Spleen (tissue), 11 donors: Measurements from ENCODE around the gene CD4. TPM values are rescaled to one million over a fixed set of nuclear protein-coding genes. Genes with fewer than 3 reads are reported as not detected.

Experiments
- DNase-seq: peaks from one replicate; pipeline ENCODE4 v3.0.0-alpha.2; 2020
- H3K27ac ChIP-seq, 8 donors: fragments of 200-600 bp; sonication (generic) in 7 of 8; 1 replicate in 4 of 8; 2 replicates in 4 of 8; pipeline versions ENCODE4 v1.5.0 to v1.8.0; 2016 to 2021; ENCODE audit warnings: inconsistent platforms in 4 of 8, mild to moderate bottlenecking in 4 of 8, moderate library complexity in 1 of 8
- H3K27me3 ChIP-seq, 7 donors: fragments of 200-600 bp; sonication (generic) in 6 of 7; replicated peaks in 1 of 7; 1 replicate in 4 of 7; 2 replicates in 3 of 7; pipeline versions ENCODE4 v1.5.0 to v1.8.0; 2016 to 2021; ENCODE audit warnings: inconsistent platforms in 3 of 7, mild to moderate bottlenecking in 1 of 7
- H3K36me3 ChIP-seq, 6 donors: fragments of 200-600 bp; sonication (generic) in 5 of 6; 1 replicate in 4 of 6; 2 replicates in 2 of 6; pipeline versions ENCODE4 v1.5.0 to v1.8.0; 2016 to 2021; ENCODE audit warnings: inconsistent platforms in 2 of 6
- H3K4me1 ChIP-seq, 6 donors: fragments of 200-600 bp; sonication (generic) in 5 of 6; 1 replicate in 3 of 6; 2 replicates in 3 of 6; pipeline versions ENCODE4 v1.5.0 to v1.8.0; 2016 to 2021; ENCODE audit warnings: inconsistent platforms in 3 of 6
- H3K4me3 ChIP-seq, 8 donors: fragments of 200-600 bp; sonication (generic) in 7 of 8; 1 replicate in 4 of 8; 2 replicates in 4 of 8; pipeline versions ENCODE4 v1.5.0 to v1.8.0; 2016 to 2021; ENCODE audit warnings: inconsistent platforms in 4 of 8, mild to moderate bottlenecking in 4 of 8, moderate library complexity in 2 of 8
- H3K9me3 ChIP-seq, 8 donors: fragments of 200-600 bp; sonication (generic) in 7 of 8; 1 replicate in 4 of 8; 2 replicates in 4 of 8; pipeline versions ENCODE4 v1.5.0 to v1.8.0; 2016 to 2021; ENCODE audit warnings: inconsistent platforms in 4 of 8
- CTCF ChIP-seq, 11 experiments: fragments of 200-600 bp in 7 of 11; fragments of 450-650 bp in 4 of 11; sonication (generic) in 4 of 11; IDR thresholded peaks in 8 of 11; conservative IDR thresholded peaks in 3 of 11; 1 replicate in 7 of 11; 2 replicates in 4 of 11; pipeline versions ENCODE4 v1.4.0 to v1.8.0; 2016 to 2021; ENCODE audit warnings: antibody characterized with exemption in 11 of 11, inconsistent platforms in 4 of 11, mild to moderate bottlenecking in 1 of 11
- POLR2A ChIP-seq, 3 donors: fragments of 450-650 bp; IDR thresholded peaks; one replicate each; pipeline ENCODE4 v1.5.1; 2017; ENCODE audit warnings: antibody characterized with exemption in 3 of 3, mild to moderate bottlenecking in 1 of 3
- POLR2AphosphoS5 ChIP-seq, 3 donors: sonication (generic); formaldehyde crosslinking; IDR thresholded peaks; one replicate each; pipeline ENCODE4 v1.5.1; 2017; ENCODE audit warnings: antibody characterized with exemption in 3 of 3
- WGBS, 5 donors: extraction: QIAGEN DNeasy Blood & Tissue Kit in 3 of 5; methylation state at CpG; one replicate each; pipeline versions ENCODE4 v1.1.5 to v1.1.7; 2013 to 2018; 5-methylcytosine and 5-hydroxymethylcytosine counted together
- intact Hi-C: fragments of 100-400 bp; cut with DNase I; formaldehyde crosslinking; loops from one replicate; pipeline ENCODE4 v1.15.0; 2023; ENCODE audit warnings: low total_unique reads
- polyA plus RNA-seq, 3 donors: library from polyadenylated mRNA; stranded (reverse); fragments of 200-250 nt; gene quantifications; one replicate each; pipeline ENCODE4 v1.2.1, GENCODE V29; 2013
- total RNA-seq, 7 donors: library from RNA; depleted of rRNA in 3 of 7; stranded (reverse); fragments of >200 nt in 3 of 7; fragmentation: NEBNext Ultra II Directional in 4 of 7; extraction: Animal tissue kit (Norgen Biotek cat#: 25700) in 4 of 7; gene quantifications; one replicate each; pipeline versions ENCODE4 v1.1.0 to v1.2.1, GENCODE V29; 2016 to 2021
- donor health status: healthy with polysubstance abuse.
- donor health status: DM: no; HTN: no; CAD: no; lungs with moderate emphysema.
- donor health status: DM: no; HTN: no; CAD: no.
- donor health status: Bipolar disorder and iron deficiency.
- donor health status: healthy.
- donor health status: DM: no; HTN: no; CAD: no.
- donor health status: DM: yes; HTN: yes; CAD: no.

CD4 gene
- total and polyA plus RNA-seq, 10 donors = 21.8 to 207 (median 151) TPM

GRCh38 chr12:6833189-6833890 is 44.0 kb downstream of the CD4 start:
- intact Hi-C loops = no loop called here
- DNase-seq = no peak
- H3K4me3 ChIP-seq = no peak overlapping the region
- TF ChIP-seq CTCF (IDR thresholded peaks at IDR 0.05 in 8 of 11, conservative IDR thresholded peaks at IDR 0.05 in 3 of 11) = no peak
- peaks cover 0 to 23% (median 19%) of the 10 kb centered on the region in 7 donors for H3K27me3 ChIP-seq
- no peak overlapping the region for H3K27ac ChIP-seq
- H3K4me1 ChIP-seq = peaks cover 0 to 49% (median 31%) of the 10 kb centered on the region in 6 donors
- 69 to 89% (median 82%) methylated on average over 5 to 6 of the region's 6 CpGs for WGBS, 5 donors
- no peaks in the 10 kb centered on the region for H3K9me3 ChIP-seq
- peaks cover 0 to 13% (median 0%) of the 10 kb centered on the region in 6 donors for H3K36me3 ChIP-seq

GRCh38 chr12:6834254-6834653 is 44.9 kb downstream of the CD4 start:
- H3K4me1 ChIP-seq = peaks cover 0 to 43% (median 24%) of the 10 kb centered on the region in 6 donors
- no peak overlapping the region for H3K4me3 ChIP-seq
- intact Hi-C loops = no loop called here
- TF ChIP-seq CTCF (IDR thresholded peaks at IDR 0.05 in 8 of 11, conservative IDR thresholded peaks at IDR 0.05 in 3 of 11) = no peak
- no peak for TF ChIP-seq POLR2AphosphoS5 (IDR thresholded peaks at IDR 0.05)
- TF ChIP-seq POLR2A (IDR thresholded peaks at IDR 0.05) = no peak
- H3K27ac ChIP-seq = no peak overlapping the region
- no peaks in the 10 kb centered on the region for H3K9me3 ChIP-seq
- DNase-seq = no peak
- 52 to 88% (median 82%) methylated on average over 1 of the region's 1 CpG for WGBS, 5 donors
- peaks cover 0 to 13% (median 9%) of the 10 kb centered on the region in 7 donors for H3K27me3 ChIP-seq
- H3K36me3 ChIP-seq = peaks cover 0 to 13% (median 0%) of the 10 kb centered on the region in 6 donors

DNA sequence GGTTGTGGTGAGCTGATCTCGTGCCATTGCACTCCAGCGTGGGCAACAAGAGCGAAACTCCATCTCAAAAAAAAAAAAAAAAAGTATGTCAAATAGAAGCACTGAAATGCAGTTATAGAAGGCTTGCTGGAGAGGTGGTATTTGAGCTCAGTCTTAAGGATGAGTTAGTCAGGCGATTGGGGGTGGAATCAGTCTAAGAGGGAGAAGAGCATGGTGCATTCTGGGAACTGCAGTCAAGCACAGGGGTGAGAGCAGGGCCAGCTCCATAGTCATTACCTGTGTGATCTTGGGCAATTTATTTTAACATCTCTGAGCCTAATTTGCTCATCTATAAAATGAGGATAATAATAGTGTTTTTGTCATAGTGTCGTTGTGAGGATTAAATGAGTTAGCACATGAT is 45.5 kb downstream of the CD4 start:
- Histone ChIP-seq H3K36me3 (peaks cover 0 to 13% (median 0%) of the 10 kb centered on the region in 6 donors), H3K4me1 (peaks cover 0 to 43% (median 23%) of the 10 kb centered on the region in 6 donors), H3K9me3 (no peaks in the 10 kb centered on the region), H3K27ac (no peak overlapping the region), H3K27me3 (peaks cover 0 to 7% (median 3%) of the 10 kb centered on the region in 7 donors), H3K4me3 (no peak overlapping the region)
- WGBS, 5 donors = 71 to 97% (median 80%) methylated on average over 5 of the region's 5 CpGs
- no peak for TF ChIP-seq POLR2AphosphoS5 (IDR thresholded peaks at IDR 0.05)
- TF ChIP-seq POLR2A (IDR thresholded peaks at IDR 0.05) = no peak
- no peak for TF ChIP-seq CTCF (IDR thresholded peaks at IDR 0.05 in 8 of 11, conservative IDR thresholded peaks at IDR 0.05 in 3 of 11)
- DNase-seq = no peak
- intact Hi-C loops = no loop called here

GRCh38 chr12:6836851-6837250 is 47.5 kb downstream of the CD4 start:
- no peak overlapping the region for H3K4me3 ChIP-seq
- intact Hi-C loops = no loop called here
- TF ChIP-seq POLR2AphosphoS5 (IDR thresholded peaks at IDR 0.05) (no peak), POLR2A (IDR thresholded peaks at IDR 0.05) (no peak), CTCF (IDR thresholded peaks at IDR 0.05 in 8 of 11, conservative IDR thresholded peaks at IDR 0.05 in 3 of 11) (no peak)
- H3K27me3 ChIP-seq = no peaks in the 10 kb centered on the region
- WGBS, 5 donors = 85 to 95% (median 89%) methylated on average over 10 to 16 of the region's 16 CpGs
- no peak overlapping the region for H3K27ac ChIP-seq
- peaks cover 0 to 13% (median 0%) of the 10 kb centered on the region in 6 donors for H3K36me3 ChIP-seq
- peaks cover 0 to 29% (median 10%) of the 10 kb centered on the region in 6 donors for H3K4me1 ChIP-seq
- DNase-seq = no peak
- no peaks in the 10 kb centered on the region for H3K9me3 ChIP-seq
